Stimulated activated CD8-positive, alpha-beta memory T cell treated with anti-CD3 and anti-CD28 coated beads, Interleukin-15, amount 100 ng/mL, for 24 hours (primary cell): Measurements from ENCODE around the gene RDH13.
"Not testable (repeated sequence)": the region's sequence is repeated elsewhere in the genome, so short reads cannot be mapped to it uniquely, and the experiment has no call there.

Source experiments
- DNase-seq: peaks from one replicate; pipeline ENCODE4 v3.0.0-alpha.2; 2020; ENCODE audit warnings: low read depth

Gene RDH13

DNA sequence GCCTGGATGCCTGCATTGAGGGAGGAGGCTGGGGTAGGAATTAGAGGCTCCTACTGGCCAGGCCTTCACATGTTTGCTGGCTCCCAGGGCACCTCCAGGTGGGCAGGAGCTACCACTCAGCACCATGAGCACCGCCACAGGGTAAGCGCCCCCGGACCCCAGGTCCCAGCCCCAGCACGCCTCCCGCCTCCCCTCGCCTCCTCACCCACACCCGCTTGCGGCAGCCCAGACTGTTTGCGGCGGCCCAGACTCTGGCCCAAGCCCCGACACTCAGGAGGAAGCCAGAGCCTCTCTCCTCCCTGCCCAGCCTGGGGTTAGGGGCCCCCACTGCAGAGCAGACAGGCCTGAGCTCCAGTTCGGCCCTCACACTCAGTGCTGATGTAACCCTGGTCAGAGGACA lies 13.4 kb upstream of the RDH13 start:
- DNase-seq: no peak

- DNase-seq: no peak
These were observed 12.5 kb upstream of the RDH13 start, which contains the start of gene EPS8L1 for GRCh38 chr19:55075371-55075998. Gene EPS8L1 (plus strand): TSS chr19:55075869. CDS start chr19:55076445, 576 bp downstream.

DNA sequence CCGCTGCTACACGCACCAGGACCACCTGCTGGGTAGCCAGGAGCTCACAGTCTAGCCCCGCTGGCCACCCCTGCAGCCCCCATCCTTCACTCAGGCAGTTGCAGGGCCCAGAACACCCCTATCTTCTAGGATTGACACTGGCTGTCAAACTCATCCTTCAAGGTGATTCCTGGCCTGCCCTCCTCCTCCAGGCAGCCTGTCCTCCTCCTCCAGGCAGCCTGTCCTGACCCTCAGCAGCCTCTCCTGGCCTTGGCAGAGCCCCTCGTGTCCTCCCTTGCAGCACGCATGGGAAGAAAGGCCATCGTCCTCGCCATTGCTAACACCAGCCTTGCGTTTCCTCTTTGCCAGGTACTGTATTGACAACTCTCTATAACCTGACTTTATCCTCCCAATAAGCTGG lies 9.0 kb upstream of the RDH13 start:
- no peak for DNase-seq

- DNase-seq: no peak
These were observed 8.2 kb upstream of the RDH13 start for GRCh38 chr19:55071129-55071502.

- no peak for DNase-seq
These were observed 7.6 kb upstream of the RDH13 start for GRCh38 chr19:55070466-55071128.

GRCh38 chr19:55069865-55070197 lies 6.9 kb upstream of the RDH13 start:
- no peak for DNase-seq

DNA sequence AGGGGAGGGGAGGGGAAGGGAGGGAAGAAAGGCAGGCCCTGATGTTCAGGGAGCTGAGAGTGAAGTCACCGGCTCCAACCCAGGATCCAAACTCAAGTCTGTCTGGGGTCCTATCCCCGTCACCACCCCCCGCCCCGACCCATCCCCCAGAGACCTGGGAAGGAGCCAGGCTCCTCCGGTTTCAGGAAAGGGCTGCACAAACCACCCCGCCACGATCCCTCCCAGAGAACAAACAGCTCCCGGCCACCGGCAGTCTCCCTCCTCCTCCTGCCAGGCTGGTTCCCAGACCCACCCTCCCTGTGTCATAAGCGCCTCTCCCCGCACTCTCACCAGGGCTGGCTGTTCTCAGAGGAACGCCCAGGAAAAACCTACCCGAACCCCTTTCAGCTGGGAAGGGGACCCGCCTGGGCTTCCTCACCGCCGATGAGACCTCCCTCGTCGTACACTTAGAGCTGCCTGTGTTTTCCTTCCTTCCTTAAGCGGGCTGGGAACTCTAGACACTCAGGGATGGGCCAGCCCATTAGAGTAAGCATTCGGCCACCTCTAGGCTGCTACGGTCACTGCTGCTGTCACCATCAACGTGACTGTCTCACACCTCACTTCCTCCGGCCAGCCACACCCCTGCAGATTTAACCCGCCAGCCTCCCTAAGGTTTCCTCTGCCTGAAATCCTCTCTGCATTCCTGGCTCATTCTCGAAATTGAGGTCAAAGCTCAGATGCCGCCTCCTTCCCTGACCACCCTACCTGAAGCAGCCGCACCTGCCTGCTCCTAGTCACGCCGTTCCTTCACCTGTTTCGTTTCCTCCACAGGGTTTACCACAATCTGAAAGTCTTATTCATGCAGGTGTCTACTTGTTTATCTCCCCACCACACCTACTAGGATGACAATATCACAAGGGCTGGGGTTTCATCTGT lies 6.3 kb upstream of the RDH13 start:
- DNase-seq: no peak

DNA sequence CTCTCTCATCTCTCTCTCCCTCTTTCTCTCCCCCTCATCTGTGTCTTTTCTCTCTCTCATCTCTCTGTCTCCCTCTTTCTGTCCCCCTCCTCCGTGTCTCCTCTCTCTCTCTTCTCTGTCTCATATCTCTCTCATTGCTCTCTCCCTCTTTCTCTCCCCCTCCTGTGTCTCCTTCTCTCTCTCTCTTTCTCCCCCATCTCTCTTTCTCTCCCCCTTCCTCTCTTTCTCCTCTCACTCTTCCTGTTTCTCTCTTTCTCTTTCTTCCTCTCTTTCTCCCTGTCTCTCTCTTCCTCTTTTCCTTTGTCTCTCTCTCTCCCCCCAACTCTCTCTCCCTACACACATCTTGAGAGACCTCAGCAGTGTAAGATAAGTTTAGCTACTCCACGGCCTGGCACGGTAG lies 4.9 kb upstream of the RDH13 start:
- no peak for DNase-seq

DNA sequence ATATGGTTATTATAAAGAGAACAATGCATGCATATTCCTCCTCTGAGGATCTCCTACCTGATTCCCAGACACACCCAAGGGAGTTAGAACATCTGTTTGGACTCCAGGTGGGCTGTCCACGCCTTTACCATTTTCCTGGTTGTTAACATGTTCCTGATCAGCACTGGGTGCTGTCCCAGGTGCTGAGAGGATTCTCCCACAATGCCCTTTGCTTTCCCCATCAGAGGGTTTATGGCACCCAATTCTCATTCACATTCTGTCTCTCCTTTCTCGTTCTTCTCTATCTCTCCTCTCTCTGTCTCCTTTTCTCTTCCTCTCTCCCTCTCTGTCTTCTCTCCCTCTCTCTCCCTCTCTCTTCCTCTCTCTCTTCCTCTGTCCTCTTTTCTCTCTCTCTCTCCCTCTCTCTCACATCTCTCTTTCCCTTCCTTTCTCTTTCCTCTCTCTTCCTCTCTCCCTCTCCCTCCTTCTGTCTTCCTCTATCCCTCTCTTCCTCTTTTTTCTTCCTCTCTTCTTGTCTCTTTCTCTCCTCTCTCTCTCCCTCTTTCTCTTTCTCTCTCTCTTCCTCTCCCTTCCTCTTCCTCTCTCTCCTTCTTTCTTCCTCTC lies 3.3 kb upstream of the RDH13 start:
- no peak for DNase-seq

DNA sequence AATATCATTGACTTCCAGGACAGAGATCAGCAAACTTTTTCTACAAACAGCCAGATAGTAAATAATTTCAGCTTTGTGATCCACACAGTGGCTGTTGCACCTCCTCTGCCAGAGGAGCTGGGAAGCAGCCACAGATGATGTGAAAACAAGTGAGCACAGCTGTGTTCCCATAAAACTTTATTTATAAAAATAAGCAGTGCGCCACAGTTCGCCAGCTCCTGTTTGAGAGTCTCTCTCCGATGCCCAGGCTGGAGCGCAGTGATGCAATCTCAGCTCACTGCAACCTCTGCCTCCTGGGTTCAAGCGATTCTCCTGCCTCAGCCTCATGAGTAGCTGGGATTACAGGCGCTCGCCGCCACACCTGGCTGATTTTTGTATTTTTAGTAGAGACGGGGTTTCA lies 2.6 kb upstream of the RDH13 start:
- DNase-seq: not testable (repeated sequence)

DNA sequence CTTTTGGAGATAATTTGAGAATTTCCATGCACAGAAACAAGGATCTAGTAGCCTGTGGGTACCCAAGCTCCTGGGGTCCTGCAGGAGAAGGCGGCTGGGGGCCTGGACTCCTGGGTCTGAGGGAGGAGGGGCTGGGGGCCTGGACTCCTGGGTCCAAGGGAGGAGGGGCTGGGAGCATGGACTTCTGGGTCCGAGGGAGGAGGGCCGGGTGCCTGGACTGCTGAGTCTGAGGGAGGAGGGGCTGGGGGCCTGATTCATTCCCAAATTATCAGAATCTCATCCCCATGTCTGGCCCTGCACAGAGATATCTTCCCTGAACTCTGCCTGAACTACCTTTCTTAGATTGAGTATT lies 520 bp upstream of the RDH13 start:
- no peak for DNase-seq

- not testable (repeated sequence) for DNase-seq
These were observed 2.7 kb downstream of the RDH13 start for GRCh38 chr19:55060287-55060686.

DNA sequence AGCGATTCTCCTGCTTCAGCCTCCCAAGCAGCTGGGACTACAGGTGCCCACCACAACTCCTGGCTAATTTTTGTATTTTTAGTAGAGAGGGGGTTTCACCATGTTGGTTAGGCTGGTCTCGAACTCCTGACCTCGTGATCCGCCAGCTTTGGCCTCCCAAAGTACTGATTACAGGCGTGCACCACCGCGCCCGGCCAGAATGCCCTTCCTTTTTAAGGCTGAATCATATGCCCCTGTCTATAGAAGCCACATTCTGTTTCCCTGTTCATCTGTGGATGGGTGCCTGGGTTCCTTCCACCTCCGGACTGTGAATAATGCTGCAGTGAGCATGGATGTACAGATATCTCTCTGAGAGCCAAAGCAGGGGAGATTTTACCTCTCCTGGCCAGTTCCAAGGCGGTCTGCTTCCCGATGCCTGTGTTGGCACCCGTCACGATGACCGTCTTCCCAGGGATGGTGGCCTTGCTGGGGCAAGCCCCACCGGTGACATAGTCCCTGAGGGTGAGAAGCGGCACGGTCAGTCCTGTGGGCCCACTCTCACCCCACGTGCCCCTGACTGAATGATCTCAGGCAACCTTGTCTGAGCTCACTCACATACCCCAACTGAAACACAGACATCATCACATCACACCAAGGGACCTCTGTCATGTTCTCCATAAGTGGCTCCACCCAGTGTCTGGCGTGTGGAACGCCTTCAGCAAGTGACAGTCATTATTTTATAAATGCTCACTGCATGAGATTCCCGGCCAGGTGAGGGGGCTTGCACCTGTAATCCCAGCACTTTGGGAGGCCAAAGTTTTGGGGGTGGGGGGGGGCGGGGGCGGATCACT lies 4.0 kb downstream of the RDH13 start:
- DNase-seq: no peak

GRCh38 chr19:55056827-55057226 lies 6.1 kb downstream of the RDH13 start:
- DNase-seq: no peak

DNA sequence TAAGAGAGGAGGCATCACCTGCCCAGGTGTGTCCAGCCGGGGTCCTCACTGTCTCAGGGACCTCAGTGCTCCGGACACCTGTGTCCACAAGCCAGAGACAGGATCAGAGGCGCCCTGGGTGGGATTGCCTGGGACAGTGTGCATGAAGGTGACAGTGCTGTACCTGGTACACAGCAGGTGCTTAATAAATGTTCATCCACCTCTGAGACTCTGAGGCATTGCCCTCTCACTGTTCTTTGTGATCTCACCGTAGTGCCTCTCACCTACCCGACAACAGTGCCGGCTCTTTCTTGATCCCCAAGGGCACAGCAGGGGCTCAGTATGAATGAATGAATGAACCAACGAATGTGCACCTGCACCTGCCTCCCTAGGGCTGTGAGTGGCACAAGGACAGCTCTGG lies 9.2 kb downstream of the RDH13 start:
- DNase-seq: no peak

GRCh38 chr19:55050749-55051532 lies 12.0 kb downstream of the RDH13 start:
- no peak for DNase-seq

GRCh38 chr19:55048446-55048845 lies 14.5 kb downstream of the RDH13 start:
- no peak for DNase-seq

DNA sequence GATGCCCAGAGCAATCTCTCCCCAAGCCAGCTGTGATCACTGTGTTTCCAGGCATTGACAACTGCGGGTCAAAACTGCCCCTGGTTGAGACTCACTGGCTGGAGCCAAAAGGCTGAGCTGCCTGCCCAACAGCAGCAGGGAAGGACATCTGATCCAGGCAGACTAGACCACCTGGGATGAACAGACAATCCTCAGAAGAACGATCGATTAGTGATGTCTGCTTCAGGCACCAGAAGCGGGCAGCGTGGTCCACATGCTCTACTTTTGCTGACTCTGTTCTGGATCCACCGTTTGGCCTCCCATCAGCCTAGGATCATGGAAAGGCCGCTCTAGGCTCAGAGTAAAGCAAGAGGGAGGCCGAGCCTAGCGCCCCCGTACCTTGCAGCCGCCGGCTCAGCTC lies 15.0 kb downstream of the RDH13 start:
- no peak for DNase-seq

DNA sequence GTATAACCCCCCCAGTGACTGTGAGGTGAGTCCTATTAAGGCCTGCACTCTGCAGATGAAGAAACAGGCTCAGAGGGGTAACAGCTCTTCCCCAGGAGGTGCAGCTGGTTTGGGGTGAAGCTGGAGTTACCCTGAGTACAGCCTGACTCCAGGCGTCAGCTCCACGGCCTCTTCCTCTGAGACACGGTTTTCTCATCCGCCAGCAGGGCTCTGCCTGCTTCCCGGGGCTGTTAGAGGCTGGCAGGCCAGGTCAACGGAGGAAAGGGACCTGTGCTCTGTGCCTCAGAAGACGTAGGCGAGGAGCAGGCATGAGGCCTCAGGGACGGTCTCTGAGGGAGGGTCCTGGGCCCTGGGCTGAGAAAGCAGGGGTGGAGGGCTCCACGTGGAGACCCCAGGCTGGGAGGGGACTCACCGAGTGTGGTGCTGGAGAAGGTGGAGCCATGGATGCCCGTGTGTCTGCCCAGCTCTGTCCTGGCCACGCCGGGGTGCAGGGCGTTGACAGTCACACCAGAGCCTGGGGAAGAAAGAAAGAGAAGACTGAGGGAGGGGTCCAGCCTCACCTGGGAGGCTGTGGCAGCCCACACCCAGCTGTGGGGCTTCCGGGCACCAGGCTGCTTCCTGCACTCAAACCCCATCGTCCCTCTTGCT lies 15.8 kb downstream of the RDH13 start:
- no peak for DNase-seq
